22Rv1 (cell line): ENCODE results near the gene ATP5F1D.

ENCODE experiments used
- H3K27ac ChIP-seq: fragments of 450-650 bp; 2 replicates; pipeline ENCODE4 v1.5.1; 2017
- CTCF ChIP-seq: fragments of 450-650 bp; IDR thresholded peaks from 2 replicates; pipeline ENCODE4 v1.5.1; 2017; ENCODE audit warnings: mild to moderate bottlenecking
- ZFX ChIP-seq: fragments of 450-650 bp; IDR thresholded peaks from 2 replicates; pipeline ENCODE4 v1.6.1; 2017; ENCODE audit warnings: antibody characterized with exemption, borderline replicate concordance

ATP5F1D gene

GRCh38 chr19:1223018-1223855, 18.3 kb upstream of the ATP5F1D start:
- TF ChIP-seq CTCF (peak; percentile 64), ZFX (no peak)
- H3K27ac ChIP-seq: no peak overlapping the region

GRCh38 chr19:1224047-1224825, 17.3 kb upstream of the ATP5F1D start:
- H3K27ac ChIP-seq: no peak overlapping the region
- TF ChIP-seq ZFX (no peak), CTCF (no peak)

- H3K27ac ChIP-seq: 0 out of 2 replicates have a peak overlapping the region, but pooled peaks have one; percentile 15
- TF ChIP-seq ZFX (no peak), CTCF (no peak)
Observed at GRCh38 chr19:1224847-1225246, 16.7 kb upstream of the ATP5F1D start.

GRCh38 chr19:1225440-1226226, 15.9 kb upstream of the ATP5F1D start:
- TF ChIP-seq ZFX: no peak
- TF ChIP-seq CTCF: no peak
- peak overlapping the region; percentile 15; the same call in 1 of the 2 replicates for H3K27ac ChIP-seq

GRCh38 chr19:1226227-1226518, 15.4 kb upstream of the ATP5F1D start:
- H3K27ac ChIP-seq: peak overlapping the region; percentile 15; the same call in 1 of the 2 replicates
- TF ChIP-seq ZFX (no peak), CTCF (no peak)

- H3K27ac ChIP-seq: peak overlapping the region; percentile 60
- TF ChIP-seq CTCF (no peak), ZFX (no peak)
Observed at GRCh38 chr19:1226522-1227303, 14.8 kb upstream of the ATP5F1D start.
